GM12892 (cell line): ENCODE measurements around the gene CCL8.

Source experiments
- POLR2A ChIP-seq: IDR thresholded peaks from 2 replicates; pipeline ENCODE4 v1.6.1; 2011; ENCODE audit warnings: low read depth, low read length, control low read depth
- POLR2AphosphoS5 ChIP-seq: IDR thresholded peaks from 2 replicates; pipeline ENCODE4 v1.6.1; 2011; ENCODE audit warnings: low read depth, low read length, control low read depth
- TAF1 ChIP-seq: IDR thresholded peaks from 2 replicates; pipeline ENCODE4 v1.6.1; 2011; ENCODE audit warnings: low read depth, mild to moderate bottlenecking, control low read depth, low read length, borderline replicate concordance

DNA sequence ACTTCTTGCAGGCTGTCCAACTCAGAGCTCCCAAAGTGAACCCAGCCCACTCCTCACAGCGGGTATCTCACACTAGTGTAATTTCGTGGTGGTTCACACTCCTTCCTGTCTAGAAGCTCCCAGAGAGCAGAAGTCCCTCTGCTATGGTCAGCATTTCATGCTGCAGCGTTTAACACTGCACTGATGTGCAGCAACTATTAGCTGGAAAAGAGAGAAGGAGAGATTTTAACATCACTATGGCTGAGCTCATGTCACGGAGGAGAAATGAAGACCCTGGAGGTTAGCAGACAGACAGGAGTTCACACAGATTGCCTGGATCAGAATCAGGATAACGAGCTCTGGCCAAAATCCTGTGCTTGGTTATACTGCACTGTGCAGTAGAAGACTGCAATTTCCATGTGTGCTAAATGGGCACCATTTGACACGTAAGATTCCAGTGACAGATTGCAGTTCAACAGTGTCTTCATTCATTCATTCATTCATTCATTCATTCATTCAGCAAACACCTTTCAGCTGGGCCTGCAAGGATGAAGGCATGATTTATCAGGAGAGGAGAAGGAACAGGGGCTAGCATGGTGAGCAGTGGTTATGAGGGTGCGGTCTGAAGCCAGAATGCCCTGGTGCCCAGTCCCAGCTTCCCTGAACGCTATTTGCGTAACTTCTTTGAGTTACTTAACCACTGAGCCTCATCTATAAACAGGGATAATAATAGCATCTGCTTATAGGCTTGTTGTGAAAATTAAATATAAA is 49.1 kb downstream of the CCL8 start:
- TF ChIP-seq POLR2AphosphoS5 (no peak), TAF1 (no peak), POLR2A (no peak)
